Transverse colon (tissue), 4 donors: ENCODE data around the gene GALNT9.

Source experiments
- CTCF ChIP-seq, 5 experiments: fragments of 200-600 bp in 3 of 5; fragments of 450-650 bp in 2 of 5; sonication (generic) in 3 of 5; IDR thresholded peaks; 1 replicate in 2 of 5; 2 replicates in 3 of 5; pipeline ENCODE4 v1.5.1; 2016 to 2017; ENCODE audit warnings: antibody characterized with exemption in 5 of 5, inconsistent platforms in 3 of 5, mild to moderate bottlenecking in 2 of 5, moderate library complexity in 1 of 5
- POLR2AphosphoS5 ChIP-seq, 3 donors: sonication (generic); formaldehyde crosslinking; IDR thresholded peaks; one replicate each; pipeline ENCODE4 v1.6.1; 2016; ENCODE audit warnings: antibody characterized with exemption in 3 of 3

GRCh38 chr12:132258543-132258942, 70.8 kb downstream of the GALNT9 start:
- TF ChIP-seq CTCF (IDR thresholded peaks at IDR 0.05), result no peak
- no peak for TF ChIP-seq POLR2AphosphoS5 (IDR thresholded peaks at IDR 0.05)
